Measurements from ENCODE around the gene TBATA. TPM values are rescaled to one million over a fixed set of nuclear protein-coding genes. Genes with fewer than 3 reads are reported as not detected.

TBATA gene
- total and polyA plus RNA-seq, 11 donors: not detected

DNA sequence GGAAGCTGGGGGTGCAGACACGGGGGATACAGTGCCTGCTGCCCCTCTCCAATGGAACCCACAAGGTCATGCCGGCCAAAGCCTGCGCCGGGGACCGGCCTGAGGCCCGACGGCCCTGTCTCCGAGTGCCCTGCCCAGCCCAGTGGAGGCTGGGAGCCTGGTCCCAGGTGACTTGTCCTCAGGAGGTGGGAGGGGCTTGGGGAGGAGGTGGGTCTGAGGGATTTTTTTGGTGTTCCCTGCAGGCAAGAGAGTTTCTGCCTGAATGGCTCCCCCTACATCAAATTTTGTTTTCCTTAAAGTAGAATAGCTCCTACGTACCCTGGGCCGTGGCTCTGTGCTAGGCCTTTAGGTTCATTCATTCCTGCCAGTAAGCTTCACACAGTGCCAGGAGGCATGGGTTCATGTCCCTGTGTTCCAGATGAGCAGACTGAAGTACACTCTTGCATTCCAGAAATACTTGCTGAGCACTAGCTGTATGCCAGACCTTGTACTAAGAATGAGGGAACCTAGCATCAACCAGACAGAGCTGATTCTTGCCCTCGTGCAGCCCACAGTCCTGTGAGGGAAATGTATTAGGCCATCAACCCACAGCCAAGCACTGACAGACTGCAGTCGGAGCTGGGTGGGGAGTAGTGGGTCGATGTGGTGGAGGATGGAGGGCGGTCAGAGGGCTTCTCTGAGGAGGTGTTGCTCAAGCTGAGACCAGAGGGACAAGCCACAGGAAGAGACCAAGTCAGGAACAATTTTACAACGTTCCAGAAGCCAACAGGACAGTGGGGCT, 31.1 kb downstream of the TBATA start:
- H3K27ac ChIP-seq: no peak overlapping the region
- peaks cover 0 to 22% (median 2%) of the 10 kb centered on the region in 12 donors for H3K4me1 ChIP-seq
- H3K36me3 ChIP-seq: no peaks in the 10 kb centered on the region
- ATAC-seq (peak; percentile 47 to 72 (median 60)), DNase-seq (peak in 2 of 5 donors; percentile 34 to 48)
- intact Hi-C loops (cut with DNase I): loop anchor here in 2 of 10 donors (10.0 kb wide), 1 partner anchor 289 kb away; no protein-coding TSS in a partner anchor
- no peaks in the 10 kb centered on the region for H3K9me3 ChIP-seq
- TF ChIP-seq POLR2A (IDR thresholded peaks at IDR 0.05): no peak
- TF ChIP-seq, protein P1, sequence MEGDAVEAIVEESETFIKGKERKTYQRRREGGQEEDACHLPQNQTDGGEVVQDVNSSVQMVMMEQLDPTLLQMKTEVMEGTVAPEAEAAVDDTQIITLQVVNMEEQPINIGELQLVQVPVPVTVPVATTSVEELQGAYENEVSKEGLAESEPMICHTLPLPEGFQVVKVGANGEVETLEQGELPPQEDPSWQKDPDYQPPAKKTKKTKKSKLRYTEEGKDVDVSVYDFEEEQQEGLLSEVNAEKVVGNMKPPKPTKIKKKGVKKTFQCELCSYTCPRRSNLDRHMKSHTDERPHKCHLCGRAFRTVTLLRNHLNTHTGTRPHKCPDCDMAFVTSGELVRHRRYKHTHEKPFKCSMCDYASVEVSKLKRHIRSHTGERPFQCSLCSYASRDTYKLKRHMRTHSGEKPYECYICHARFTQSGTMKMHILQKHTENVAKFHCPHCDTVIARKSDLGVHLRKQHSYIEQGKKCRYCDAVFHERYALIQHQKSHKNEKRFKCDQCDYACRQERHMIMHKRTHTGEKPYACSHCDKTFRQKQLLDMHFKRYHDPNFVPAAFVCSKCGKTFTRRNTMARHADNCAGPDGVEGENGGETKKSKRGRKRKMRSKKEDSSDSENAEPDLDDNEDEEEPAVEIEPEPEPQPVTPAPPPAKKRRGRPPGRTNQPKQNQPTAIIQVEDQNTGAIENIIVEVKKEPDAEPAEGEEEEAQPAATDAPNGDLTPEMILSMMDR (IDR thresholded peaks at IDR 0.05): no peak
- no peak overlapping the region for H3K4me3 ChIP-seq
- WGBS, 4 donors: 62 to 69% (median 69%) methylated on average over 8 to 15 of the region's 15 CpGs
- no peaks in the 10 kb centered on the region for H3K27me3 ChIP-seq

DNA sequence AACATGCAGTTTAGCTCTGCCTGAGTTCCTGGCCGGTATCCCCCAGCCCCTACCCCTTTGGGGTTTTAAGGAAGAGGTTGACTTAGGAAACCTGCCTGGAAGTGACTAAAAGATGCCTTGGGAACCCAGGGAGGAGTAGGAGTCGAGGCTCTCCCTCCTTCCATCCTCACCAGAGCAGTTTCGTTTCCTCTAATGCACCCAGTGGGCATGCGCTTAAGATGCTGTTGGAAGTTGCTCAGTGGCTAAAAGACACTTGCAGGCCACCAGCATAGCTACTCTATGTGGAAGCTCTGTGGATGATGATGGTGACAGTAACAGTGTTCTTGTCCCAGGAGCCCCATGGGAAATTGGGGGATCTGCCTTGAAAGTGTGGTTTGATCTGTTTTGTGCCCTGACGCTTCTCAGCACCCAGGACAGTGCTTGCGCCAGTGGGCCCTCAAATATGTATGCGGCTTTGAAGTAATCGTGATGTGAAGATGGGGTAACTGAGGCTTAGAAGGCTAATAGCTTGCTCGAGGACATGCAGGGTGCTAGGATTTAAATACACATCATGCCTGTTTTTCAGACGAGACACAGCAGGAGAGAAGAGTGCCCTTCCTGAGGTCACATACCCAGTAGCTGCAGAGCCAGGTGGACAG, 32.0 kb downstream of the TBATA start:
- ATAC-seq: no peak
- H3K36me3 ChIP-seq: no peaks in the 10 kb centered on the region
- no peak overlapping the region for H3K27ac ChIP-seq
- H3K9me3 ChIP-seq: no peaks in the 10 kb centered on the region
- peaks cover 0 to 18% (median 0%) of the 10 kb centered on the region in 12 donors for H3K4me1 ChIP-seq
- TF ChIP-seq POLR2A (IDR thresholded peaks at IDR 0.05): no peak
- TF ChIP-seq, protein P1 (IDR thresholded peaks at IDR 0.05): no peak
- peak in 2 of 5 donors; percentile 12 to 33 for DNase-seq
- H3K4me3 ChIP-seq: no peak overlapping the region
- intact Hi-C loops (cut with DNase I): loop anchor here in 2 of 10 donors (10.0 kb wide), 1 partner anchor 288 kb away; no protein-coding TSS in a partner anchor
- no peaks in the 10 kb centered on the region for H3K27me3 ChIP-seq
- 88 to 92% (median 90%) methylated on average over 10 of the region's 10 CpGs for WGBS, 4 donors

- peaks cover 0 to 18% (median 0%) of the 10 kb centered on the region in 12 donors for H3K4me1 ChIP-seq
- intact Hi-C loops (cut with DNase I): loop anchor here in 2 of 10 donors (10.0 kb wide), 1 partner anchor 288 kb away; no protein-coding TSS in a partner anchor
- H3K27ac ChIP-seq: no peak overlapping the region
- H3K4me3 ChIP-seq: no peak overlapping the region
- ATAC-seq (no peak), DNase-seq (peak in 2 of 5 donors; percentile 21 to 28)
- no peaks in the 10 kb centered on the region for H3K27me3 ChIP-seq
- no peak for TF ChIP-seq POLR2A (IDR thresholded peaks at IDR 0.05)
- TF ChIP-seq, protein P1 (IDR thresholded peaks at IDR 0.05): no peak
- H3K36me3 ChIP-seq: no peaks in the 10 kb centered on the region
- no peaks in the 10 kb centered on the region for H3K9me3 ChIP-seq
- WGBS, 4 donors: 88 to 97% (median 95%) methylated on average over 5 to 7 of the region's 7 CpGs
Observed at GRCh38 chr10:70752571-70752970, 32.6 kb downstream of the TBATA start.

DNA sequence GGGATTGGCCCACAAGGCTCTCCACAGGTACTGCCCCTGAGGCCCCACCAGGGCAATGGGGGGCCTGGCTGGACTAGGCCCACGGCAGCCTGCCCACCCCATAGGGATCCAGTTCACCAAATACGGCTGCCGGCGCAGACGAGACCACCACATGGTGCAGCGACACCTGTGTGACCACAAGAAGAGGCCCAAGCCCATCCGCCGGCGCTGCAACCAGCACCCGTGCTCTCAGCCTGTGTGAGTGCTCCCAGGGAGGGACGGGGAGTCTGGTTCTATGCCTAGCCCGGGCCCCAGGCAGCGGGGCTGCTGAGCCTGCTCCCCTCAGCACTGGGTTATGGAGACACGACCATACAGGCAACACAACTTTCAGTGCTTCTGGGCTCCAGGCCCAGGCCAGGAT, 33.2 kb downstream of the TBATA start:
- peaks cover 0 to 18% (median 1%) of the 10 kb centered on the region in 12 donors for H3K4me1 ChIP-seq
- no peak overlapping the region for H3K27ac ChIP-seq
- intact Hi-C loops (cut with DNase I): loop anchor here in 2 of 10 donors (10.0 kb wide), 1 partner anchor 287 kb away; no protein-coding TSS in a partner anchor
- no peaks in the 10 kb centered on the region for H3K36me3 ChIP-seq
- ATAC-seq (peak in 1 of 4 donors; percentile 8), DNase-seq (peak in 2 of 5 donors; percentile 29 to 60)
- no peaks in the 10 kb centered on the region for H3K27me3 ChIP-seq
- WGBS, 4 donors: 89 to 99% (median 95%) methylated on average over 11 to 14 of the region's 14 CpGs
- H3K9me3 ChIP-seq: no peaks in the 10 kb centered on the region
- TF ChIP-seq POLR2A (IDR thresholded peaks at IDR 0.05): no peak
- TF ChIP-seq, protein P1 (IDR thresholded peaks at IDR 0.05): no peak
- H3K4me3 ChIP-seq: no peak overlapping the region

All from heart left ventricle (tissue), 16 donors.